GM21423 (cell line): ENCODE results near the gene CLCNKB.
"Not testable (repeated sequence)": the region's sequence is repeated elsewhere in the genome, so short reads cannot be mapped to it uniquely, and the experiment has no call there.

Experiments
- ATAC-seq: cut with Tn5 transposase; IDR thresholded peaks from one replicate; pipeline ENCODE4 v1.9.1; 2021; ENCODE audit warnings: mild to moderate bottlenecking, moderate library complexity; ENCODE audit not compliant: unreplicated experiment

The CLCNKB gene

GRCh38 chr1:16043521-16043920 is at the start of gene CLCNKB:
Gene CLCNKB (plus strand): TSS chr1:16043782. CDS start chr1:16044493, 711 bp downstream.
- no peak for ATAC-seq

- no peak for ATAC-seq
Measured at GRCh38 chr1:15994081-15994480, 49.5 kb upstream of the CLCNKB start.

GRCh38 chr1:15994590-15995351 is 48.8 kb upstream of the CLCNKB start:
- ATAC-seq: no peak

- no peak for ATAC-seq
Measured at GRCh38 chr1:15997076-15997585, 46.5 kb upstream of the CLCNKB start.

- no peak for ATAC-seq
Measured at GRCh38 chr1:15997637-15998280, 45.8 kb upstream of the CLCNKB start.

GRCh38 chr1:15998929-15999328 is 44.7 kb upstream of the CLCNKB start:
- ATAC-seq: no peak

GRCh38 chr1:16001274-16001673 is 42.3 kb upstream of the CLCNKB start:
- ATAC-seq: not testable (repeated sequence)

GRCh38 chr1:16005597-16005996 is 38.0 kb upstream of the CLCNKB start:
- ATAC-seq: no peak

- no peak for ATAC-seq
Measured at GRCh38 chr1:16006010-16006409, 37.6 kb upstream of the CLCNKB start.

- no peak for ATAC-seq
Measured at GRCh38 chr1:16006552-16007485, 36.8 kb upstream of the CLCNKB start.

- no peak for ATAC-seq
Measured at GRCh38 chr1:16007671-16008341, 35.8 kb upstream of the CLCNKB start.

GRCh38 chr1:16009030-16009460 is 34.5 kb upstream of the CLCNKB start:
- ATAC-seq: no peak

GRCh38 chr1:16009678-16010077 is 33.9 kb upstream of the CLCNKB start:
- no peak for ATAC-seq

- no peak for ATAC-seq
Measured at GRCh38 chr1:16010837-16011236, 32.7 kb upstream of the CLCNKB start.

GRCh38 chr1:16011936-16012589 is 31.5 kb upstream of the CLCNKB start:
- no peak for ATAC-seq

GRCh38 chr1:16012590-16013219 is 30.9 kb upstream of the CLCNKB start:
- no peak for ATAC-seq

GRCh38 chr1:16013220-16013907 is 30.2 kb upstream of the CLCNKB start:
- ATAC-seq: no peak

GRCh38 chr1:16013908-16014258 is 29.7 kb upstream of the CLCNKB start:
- no peak for ATAC-seq
